Measurements from ENCODE around the gene SPECC1. TPM values are rescaled to one million over a fixed set of nuclear protein-coding genes. Genes with fewer than 3 reads are reported as not detected.

SPECC1 gene
- total and polyA plus RNA-seq, 9 of the 15 experiments (the other 6 are each of a cell fraction or from before 2014, with no cell fraction given), result 2.4 to 19.6 (median 14.7) TPM

- TF ChIP-seq CHD7 (IDR thresholded peaks at IDR 0.05; ENCODE audit: low read depth, low read length) (no peak), SMAD3 (CRISPR knock-in tag; conservative IDR thresholded peaks at IDR 0.05) (no peak), PHF20 (IDR thresholded peaks at IDR 0.05; ENCODE audit: partially characterized antibody) (no peak)
Measured at GRCh38 chr17:20085283-20085845, 76.2 kb downstream of the SPECC1 start (continued).
